GM18507 (cell line): ENCODE results near the gene OR2T35.
A peak's percentile ranks its signal among the peaks of the same experiment; 100 is the strongest.
"Not testable (repeated sequence)": the region's sequence is repeated elsewhere in the genome, so short reads cannot be mapped to it uniquely, and the experiment has no call there.

Source experiments
- DNase-seq: peaks from one replicate; pipeline ENCODE4 v3.0.0; 2011; ENCODE audit warnings: low read depth; ENCODE audit not compliant: insufficient read length; ENCODE audit errors: extremely low spot score
- FAIRE-seq: peaks from 2 replicates; lab custom pipeline; 2011; peaks lifted over from hg19 to GRCh38; lab: Jason Lieb, UNC

The OR2T35 gene

DNA sequence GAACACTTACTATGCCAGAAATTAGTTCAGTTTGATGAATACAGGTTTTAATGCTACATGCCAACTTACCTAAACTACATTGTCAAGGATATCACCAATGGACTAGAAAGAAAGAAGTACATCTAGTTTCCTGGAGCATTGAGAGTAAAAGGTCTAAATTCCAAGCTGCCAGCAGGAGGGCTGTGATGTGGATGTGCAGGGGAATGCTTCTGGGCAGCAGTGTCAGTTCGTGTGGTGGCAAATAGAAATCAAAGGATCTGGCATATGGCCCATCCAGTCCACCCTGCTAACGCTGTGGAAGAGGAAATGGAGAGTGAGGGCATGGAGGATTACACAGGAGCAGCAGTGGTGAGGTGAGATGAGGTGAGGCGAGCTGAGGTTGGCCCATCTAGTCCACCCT, at the start of gene OR2T35:
TSS of gene OR2T35 (minus strand) at position 101 of the 400 bp plus-strand sequence. CDS start 6,020 bp downstream, outside the sequence.
- not testable (repeated sequence) for DNase-seq, FAIRE-seq

- FAIRE-seq (no peak), DNase-seq (no peak)
Observed at GRCh38 chr1:248691567-248692155, 46.6 kb upstream of the OR2T35 start.

GRCh38 chr1:248688527-248689298, 43.6 kb upstream of the OR2T35 start:
- FAIRE-seq, result peak; percentile 82
- peak; percentile 23 for DNase-seq

GRCh38 chr1:248686815-248687214, 41.7 kb upstream of the OR2T35 start:
- no peak for DNase-seq
- FAIRE-seq, result peak; percentile 84

DNA sequence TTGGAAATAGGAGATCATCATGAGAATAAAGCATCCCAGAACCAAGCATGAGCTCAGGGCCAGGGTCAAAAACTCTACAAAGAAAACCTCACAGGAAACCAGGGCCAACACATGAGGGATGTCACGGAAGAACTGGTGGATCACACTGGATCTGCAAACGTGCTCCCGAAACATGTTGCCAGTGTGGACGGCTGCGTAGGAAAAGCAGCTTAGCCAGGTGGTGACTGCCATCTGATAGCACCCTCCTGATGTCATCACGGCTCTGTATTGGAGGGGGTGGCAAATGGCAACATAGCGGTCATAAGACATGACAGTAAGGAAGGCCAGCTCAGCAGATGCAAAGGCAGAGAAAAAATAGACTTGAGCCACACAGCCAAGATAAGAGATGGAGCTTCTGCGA, 36.6 kb upstream of the OR2T35 start:
- FAIRE-seq (no peak), DNase-seq (no peak)

- FAIRE-seq (no peak), DNase-seq (no peak)
Observed at GRCh38 chr1:248670003-248670402, 24.9 kb upstream of the OR2T35 start.

DNA sequence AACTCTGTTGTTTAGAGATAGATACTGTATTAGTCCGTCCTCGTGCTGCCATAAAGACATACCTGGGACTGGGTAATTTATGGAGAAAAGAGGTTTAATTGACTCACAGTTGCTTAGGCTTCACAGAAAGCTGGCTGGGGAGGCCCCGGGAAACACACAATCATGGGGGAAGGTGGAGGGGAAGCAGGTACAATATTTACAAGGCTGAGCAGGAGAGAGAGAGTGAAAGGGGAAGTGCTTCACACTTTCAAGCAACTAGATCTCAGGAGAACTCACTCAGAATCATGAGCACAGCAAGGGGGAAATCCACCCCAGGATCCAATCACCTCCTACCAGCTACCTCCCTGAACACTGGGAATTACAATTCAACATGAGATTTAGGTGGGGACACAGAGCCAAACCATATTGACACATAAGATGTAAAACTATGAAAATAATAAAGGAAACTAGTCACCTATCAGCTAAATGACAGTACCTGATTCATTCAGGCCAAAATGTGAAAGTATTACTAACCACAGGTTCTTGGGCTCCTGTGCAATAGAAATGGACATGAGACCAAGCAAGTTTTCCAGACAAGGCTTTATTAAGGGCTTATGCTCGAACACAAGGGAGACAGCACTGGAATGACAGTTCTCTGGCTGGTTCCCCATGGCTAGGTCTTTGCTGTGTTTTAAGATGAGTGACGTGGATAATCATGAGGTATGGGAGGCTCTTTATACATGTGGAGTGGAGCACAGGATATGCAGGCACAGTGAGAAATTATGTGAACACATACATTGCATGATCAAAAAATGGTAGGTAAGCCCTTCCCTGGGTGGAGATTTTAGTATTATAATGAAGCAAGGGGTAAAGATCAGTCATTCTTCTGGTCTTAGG, 18.6 kb upstream of the OR2T35 start:
- DNase-seq, result not testable (repeated sequence)
- peak; percentile 98 for FAIRE-seq

GRCh38 chr1:248656797-248657196, 11.7 kb upstream of the OR2T35 start:
- peak; percentile 78 for FAIRE-seq

GRCh38 chr1:248655354-248655753, 10.3 kb upstream of the OR2T35 start, which contains the start of gene OR2T27:
Gene OR2T27, minus strand, starts transcription at chr1:248655528. Its CDS starts 4,644 bp downstream, at chr1:248650884.
- DNase-seq, result not testable (repeated sequence)
- peak; percentile 80 for FAIRE-seq

More at GRCh38 chr1:248656797-248657196, 11.7 kb upstream of the OR2T35 start:
- not testable (repeated sequence) for DNase-seq

- FAIRE-seq, result peak; percentile 78
- DNase-seq, result not testable (repeated sequence)
Observed at GRCh38 chr1:248648770-248649536, 3.9 kb upstream of the OR2T35 start.

- not testable (repeated sequence) for DNase-seq
- peak; percentile 99 for FAIRE-seq
Observed at GRCh38 chr1:248642971-248643651, 2.0 kb downstream of the OR2T35 start.

- not testable (repeated sequence) for DNase-seq, FAIRE-seq
Observed at GRCh38 chr1:248641583-248641982, 3.5 kb downstream of the OR2T35 start.

- FAIRE-seq, DNase-seq: not testable (repeated sequence)
Observed at GRCh38 chr1:248640906-248641305, 4.2 kb downstream of the OR2T35 start.

- not testable (repeated sequence) for DNase-seq
- peak; percentile 88 for FAIRE-seq
Observed at GRCh38 chr1:248639652-248640051, 5.4 kb downstream of the OR2T35 start.

- peak; percentile 42 for FAIRE-seq
- not testable (repeated sequence) for DNase-seq
Observed at GRCh38 chr1:248636612-248637011, 8.5 kb downstream of the OR2T35 start.

- not testable (repeated sequence) for DNase-seq, FAIRE-seq
Observed at GRCh38 chr1:248634991-248635390, 10.1 kb downstream of the OR2T35 start, which contains the start of gene OR2T11. Gene OR2T11, minus strand, starts transcription at chr1:248635091. Its CDS starts 7,963 bp downstream, at chr1:248627128.

DNA sequence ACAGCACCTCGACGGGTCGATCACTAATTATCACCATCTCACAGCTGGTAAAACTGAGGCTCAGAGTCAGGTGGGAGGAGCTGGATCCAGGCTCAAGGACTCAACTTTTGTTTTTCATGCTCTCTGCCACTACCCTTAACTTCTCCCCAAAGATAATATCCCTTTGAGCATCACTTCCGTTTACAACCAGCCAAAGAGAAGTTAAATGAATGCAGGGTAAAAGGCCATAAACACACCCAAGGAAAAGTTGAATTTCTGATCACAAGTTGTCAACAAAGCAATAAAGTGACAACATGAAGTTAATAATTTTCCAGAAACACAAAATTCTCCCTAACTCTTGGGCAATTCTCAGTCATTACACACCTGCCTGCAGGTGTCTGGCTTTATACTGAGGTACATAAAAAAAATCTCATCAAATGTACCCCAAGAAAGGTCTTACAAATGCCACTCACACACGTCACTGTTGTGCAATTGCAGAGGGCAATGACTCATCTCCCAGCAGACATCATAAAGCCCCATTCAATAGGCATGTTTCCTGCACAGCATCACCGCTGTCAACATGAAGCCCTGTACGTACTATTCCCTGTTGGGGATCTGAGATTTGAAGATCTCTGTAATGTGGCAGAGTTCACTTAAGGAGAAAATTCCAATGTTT, 13.6 kb downstream of the OR2T35 start:
- no peak for FAIRE-seq

DNA sequence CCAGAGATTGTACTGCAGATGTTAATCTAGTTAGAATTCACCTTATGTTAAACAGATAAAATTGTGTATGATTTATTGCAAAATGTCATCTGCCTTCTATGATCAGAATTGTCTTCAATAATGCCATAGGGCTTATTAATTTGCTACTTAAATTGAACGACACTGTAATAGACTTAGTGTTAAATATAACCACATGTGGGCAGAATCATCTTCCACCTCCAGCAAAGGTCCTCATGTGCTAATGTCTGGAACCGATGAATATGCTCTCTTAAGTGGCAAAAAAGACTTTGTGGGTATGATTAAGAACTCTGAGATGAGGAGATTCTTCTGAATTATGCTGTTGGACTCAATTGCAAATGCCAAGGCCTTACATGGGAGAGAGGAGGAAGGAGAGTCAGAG, 14.5 kb downstream of the OR2T35 start:
- FAIRE-seq (no peak), DNase-seq (no peak)

More for the DNA sequence above, 13.6 kb downstream of the OR2T35 start:
- DNase-seq, result no peak
